GM12801 (cell line): ENCODE data around the gene TRPM3.

ENCODE experiments used
- CTCF ChIP-seq: IDR thresholded peaks from one replicate; pipeline ENCODE4 v1.5.1; 2011; ENCODE audit warnings: control low read depth; ENCODE audit not compliant: insufficient read length; ENCODE audit errors: extremely low read depth

TRPM3 gene

DNA sequence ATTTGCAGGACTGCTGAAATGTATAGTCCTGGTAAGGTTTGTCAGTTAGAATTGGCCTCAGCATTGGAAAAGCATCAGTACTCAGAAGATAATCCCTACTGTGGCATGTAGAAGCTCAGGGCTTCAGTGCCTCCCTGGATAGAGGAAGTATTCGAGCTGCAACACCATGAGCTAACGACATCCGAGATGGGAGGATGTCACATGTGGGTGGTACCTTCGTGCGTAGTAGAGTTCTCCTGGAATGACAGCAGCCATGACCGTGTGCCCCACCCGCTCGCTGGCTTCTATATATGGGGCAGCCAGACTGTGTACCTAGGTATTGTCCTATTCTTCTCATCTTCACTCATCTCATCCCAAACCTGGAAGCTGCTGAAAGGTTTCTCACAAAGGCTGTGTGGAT lies 361.2 kb downstream of the TRPM3 start:
- TF ChIP-seq CTCF = no peak

DNA sequence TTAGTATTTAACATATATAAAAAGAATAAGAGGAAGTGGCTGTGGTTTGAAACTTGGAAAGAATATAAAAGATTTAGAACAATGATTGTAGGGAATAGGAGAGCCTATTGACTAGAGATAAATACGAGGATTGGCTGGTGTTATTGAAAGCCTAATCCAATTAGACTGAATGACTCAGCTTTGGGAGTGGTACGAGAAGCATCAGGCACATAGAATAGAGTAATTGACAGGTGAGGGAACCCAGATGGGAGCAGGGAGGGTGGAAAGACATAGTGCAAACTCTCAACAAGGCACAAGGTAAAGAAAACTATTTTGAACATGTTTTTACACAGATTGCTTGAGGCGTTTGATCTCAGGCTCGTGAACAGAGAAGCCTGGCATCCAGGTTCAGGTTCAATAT lies 368.1 kb downstream of the TRPM3 start:
- TF ChIP-seq CTCF = no peak

DNA sequence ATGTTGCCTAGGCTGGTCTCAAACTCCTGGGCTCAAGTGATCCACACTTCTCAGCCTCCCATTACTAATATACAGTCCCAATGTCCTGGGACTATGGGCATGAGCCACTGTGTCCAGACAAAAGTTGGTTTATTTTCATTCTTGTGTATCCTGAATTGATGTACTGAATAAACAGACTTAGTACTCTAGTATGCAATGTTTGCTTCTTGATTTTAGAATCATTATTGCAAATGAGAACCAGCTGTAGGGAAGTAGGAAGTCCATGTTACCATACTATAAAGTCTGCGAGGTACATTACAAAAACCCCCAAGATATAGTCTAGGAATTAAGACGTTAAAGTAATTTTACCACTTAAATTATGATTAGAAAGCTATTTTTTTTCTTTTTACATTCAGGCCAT lies 372.4 kb downstream of the TRPM3 start:
- TF ChIP-seq CTCF = no peak

- no peak for TF ChIP-seq CTCF
Observed at GRCh38 chr9:70747261-70747718, 374.1 kb downstream of the TRPM3 start.

DNA sequence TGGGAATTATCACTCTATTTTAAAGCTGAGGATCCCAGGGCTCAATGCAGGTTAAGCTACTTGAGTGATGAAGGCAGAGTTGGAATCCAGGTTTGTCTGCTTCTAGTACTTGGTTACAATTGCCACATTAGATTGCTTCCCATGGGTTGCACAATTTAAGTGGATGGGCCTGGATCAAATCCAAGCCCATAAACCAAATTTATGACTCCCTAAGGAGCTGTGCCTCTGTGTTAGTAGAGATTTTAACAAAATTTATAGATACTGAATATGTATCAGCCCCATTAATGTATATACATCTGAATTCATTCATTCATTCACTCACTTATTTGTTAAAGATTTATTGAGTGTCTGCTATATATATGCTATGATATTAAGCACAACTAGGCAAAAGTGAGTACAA lies 374.7 kb downstream of the TRPM3 start:
- TF ChIP-seq CTCF = no peak

DNA sequence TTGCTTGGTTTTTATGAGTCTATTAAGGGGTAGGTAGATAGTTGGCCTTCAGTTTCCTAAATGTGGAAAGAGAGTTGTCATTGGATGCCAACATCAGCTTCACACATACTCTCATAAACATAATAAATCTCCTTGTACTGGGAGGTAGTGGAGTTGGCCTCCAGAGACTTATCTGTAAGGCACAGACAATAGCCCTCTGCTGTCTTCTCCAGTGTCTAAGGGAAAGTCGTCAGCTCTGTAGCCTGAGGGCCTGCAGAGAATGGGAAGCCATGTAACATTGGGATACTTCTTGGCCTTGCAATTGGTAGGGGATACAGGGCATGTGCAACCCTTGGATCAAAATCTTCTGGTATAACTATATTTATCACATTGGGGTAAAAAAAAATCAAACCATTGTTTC lies 375.1 kb downstream of the TRPM3 start:
- no peak for TF ChIP-seq CTCF

DNA sequence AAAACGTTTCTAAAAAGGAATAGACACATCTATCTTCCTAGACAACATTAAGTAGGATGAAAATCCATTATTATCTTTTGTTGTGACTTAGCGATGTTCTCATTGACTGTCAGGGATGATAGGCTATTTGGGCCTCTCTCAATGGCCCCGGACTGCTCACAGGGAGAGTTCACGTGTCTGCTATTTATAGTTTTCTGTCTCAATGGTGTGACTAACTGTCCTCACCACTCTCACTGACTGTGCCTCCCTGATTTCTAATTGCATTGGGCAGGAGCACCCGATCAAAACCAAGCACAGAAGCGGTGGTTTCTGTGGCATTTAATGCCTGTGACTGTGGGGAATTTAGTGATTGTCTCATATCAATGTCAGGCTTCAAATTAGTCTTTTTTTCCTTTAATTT lies 420.3 kb downstream of the TRPM3 start:
- TF ChIP-seq CTCF = no peak

GRCh38 chr9:70696694-70697335 lies 424.6 kb downstream of the TRPM3 start:
- no peak for TF ChIP-seq CTCF
